Thymus (tissue), 11 donors: ENCODE data around the gene TMEM60. TPM values are rescaled to one million over a fixed set of nuclear protein-coding genes. Genes with fewer than 3 reads are reported as not detected.

Experiments
- DNase-seq, 9 donors: peaks; one replicate each; pipeline ENCODE4 v3.0.0-alpha.2; 2013; ENCODE audit warnings: low spot score in 9 of 9, low read depth in 6 of 9, missing footprints in 1 of 9
- H3K27ac ChIP-seq, 2 donors: one replicate each; pipeline ENCODE4 v1.5.1; 2013; ENCODE audit warnings: control low read depth in 1 of 2, low read depth in 1 of 2, low read length in 1 of 2, mild to moderate bottlenecking in 1 of 2, moderate library complexity in 1 of 2
- H3K27me3 ChIP-seq, 2 donors: one replicate each; pipeline ENCODE4 v1.5.1; 2013; ENCODE audit warnings: low read length in 1 of 2; ENCODE audit not compliant: control insufficient read depth in 2 of 2, insufficient read depth in 1 of 2
- H3K36me3 ChIP-seq, 2 donors: one replicate each; pipeline ENCODE4 v1.5.1; 2013; ENCODE audit warnings: low read length in 1 of 2, mild to moderate bottlenecking in 1 of 2, moderate library complexity in 1 of 2; ENCODE audit not compliant: control insufficient read depth in 2 of 2, insufficient read depth in 2 of 2
- H3K4me1 ChIP-seq, 2 donors: one replicate each; pipeline ENCODE4 v1.5.1; 2013; ENCODE audit warnings: low read length in 2 of 2; ENCODE audit not compliant: control insufficient read depth in 2 of 2, insufficient read depth in 2 of 2
- H3K4me3 ChIP-seq, 2 donors: one replicate each; pipeline ENCODE4 v1.5.1; 2013; ENCODE audit warnings: low read length in 2 of 2, control low read depth in 1 of 2, mild to moderate bottlenecking in 1 of 2
- H3K9me3 ChIP-seq, 2 donors: one replicate each; pipeline ENCODE4 v1.5.1; 2013; ENCODE audit warnings: low read length in 1 of 2, mild to moderate bottlenecking in 1 of 2; ENCODE audit not compliant: control insufficient read depth in 2 of 2, insufficient read depth in 1 of 2
- WGBS: extraction: QIAGEN DNeasy Blood & Tissue Kit; methylation state at CpG from one replicate; pipeline ENCODE4 v1.1.7; 2013; 5-methylcytosine and 5-hydroxymethylcytosine counted together
- polyA plus RNA-seq: library from polyadenylated mRNA; stranded (reverse); fragments of 200-250 nt; gene quantifications from one replicate; pipeline ENCODE4 v1.2.3, GENCODE V29; 2013
- total RNA-seq: library from RNA; stranded (reverse); fragments of 120-200 nt; gene quantifications from one replicate; pipeline ENCODE4 v1.2.4, GENCODE V29; 2013
- donor health status: healthy.

The TMEM60 gene
- total and polyA plus RNA-seq, 2 donors = 23.5 to 29.0 TPM

- Histone ChIP-seq H3K4me1 (peaks cover 10 to 21% of the 10 kb centered on the region in 2 donors), H3K27ac (no peak overlapping the region), H3K36me3 (no peaks in the 10 kb centered on the region), H3K27me3 (no peaks in the 10 kb centered on the region), H3K4me3 (no peak overlapping the region), H3K9me3 (peaks cover 0 to 2% of the 10 kb centered on the region in 2 donors)
- WGBS = 98% methylated on average over 2 of the region's 2 CpGs
- DNase-seq = no peak
Observed at GRCh38 chr7:77800730-77801129, 2.5 kb upstream of the TMEM60 start.

DNA sequence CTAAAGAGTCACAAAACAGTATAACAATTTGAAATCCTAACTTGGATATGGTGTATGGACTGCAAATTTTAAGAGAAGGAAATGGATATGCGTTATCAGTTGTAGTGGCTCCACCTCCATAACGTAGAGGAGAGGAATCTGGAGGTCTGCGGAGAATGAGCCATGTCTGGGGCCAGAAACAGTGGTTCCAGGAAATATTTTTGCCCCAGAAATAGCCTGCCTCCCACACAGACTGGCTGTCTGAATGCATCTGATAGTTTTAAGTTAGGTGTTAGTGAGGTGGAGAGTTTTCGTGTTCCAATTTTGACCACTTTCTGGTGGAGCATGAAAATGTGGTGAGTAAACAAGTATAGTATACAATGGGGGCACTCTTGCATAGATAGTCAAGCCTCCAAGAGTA lies 1.9 kb upstream of the TMEM60 start:
- Histone ChIP-seq H3K9me3 (no peaks in the 10 kb centered on the region), H3K27me3 (no peaks in the 10 kb centered on the region), H3K36me3 (peaks cover under 1 to 1% of the 10 kb centered on the region in 2 donors), H3K4me1 (peaks cover 10 to 21% of the 10 kb centered on the region in 2 donors), H3K27ac (no peak overlapping the region), H3K4me3 (peak overlapping the region in 1 of 2 donors; percentile 1)
- DNase-seq = peak in 1 of 9 donors; percentile 5
- 67% methylated on average over 4 of the region's 4 CpGs for WGBS

GRCh38 chr7:77799078-77799964 lies 1.1 kb upstream of the TMEM60 start:
- H3K4me1 ChIP-seq = peaks cover 10 to 21% of the 10 kb centered on the region in 2 donors
- WGBS = 1% methylated on average over 55 of the region's 55 CpGs

GRCh38 chr7:77797734-77798393 lies 370 bp downstream of the TMEM60 start:
- H3K4me3 ChIP-seq = peak overlapping the region; percentile 76 to 94
- WGBS = under 1% methylated on average over 35 of the region's 35 CpGs
- no peaks in the 10 kb centered on the region for H3K27me3 ChIP-seq
- H3K27ac ChIP-seq = peak overlapping the region; percentile 81 to 92
- peaks cover 10 to 19% of the 10 kb centered on the region in 2 donors for H3K4me1 ChIP-seq
- peaks cover 7 to 9% of the 10 kb centered on the region in 2 donors for H3K36me3 ChIP-seq
- H3K9me3 ChIP-seq = no peaks in the 10 kb centered on the region
- no peak for DNase-seq

More at GRCh38 chr7:77799078-77799964, 1.1 kb upstream of the TMEM60 start:
- H3K36me3 ChIP-seq = peaks cover 3% of the 10 kb centered on the region in 2 donors
- H3K9me3 ChIP-seq = no peaks in the 10 kb centered on the region
- peak overlapping the region; percentile 69 to 92 for H3K27ac ChIP-seq
- H3K4me3 ChIP-seq = peak overlapping the region; percentile 76 to 94
- H3K27me3 ChIP-seq = no peaks in the 10 kb centered on the region
- peak in 7 of 9 donors; percentile 12 to 54 (median 20) for DNase-seq

GRCh38 chr7:77796960-77797359 lies 1.3 kb downstream of the TMEM60 start:
- Histone ChIP-seq H3K27me3 (no peaks in the 10 kb centered on the region), H3K4me3 (peak overlapping the region in 1 of 2 donors; percentile 94), H3K36me3 (peaks cover 7 to 9% of the 10 kb centered on the region in 2 donors), H3K9me3 (no peaks in the 10 kb centered on the region), H3K4me1 (peaks cover 10 to 19% of the 10 kb centered on the region in 2 donors), H3K27ac (no peak overlapping the region)
- no peak for DNase-seq
- WGBS = 87% methylated on average over 5 of the region's 5 CpGs

DNA sequence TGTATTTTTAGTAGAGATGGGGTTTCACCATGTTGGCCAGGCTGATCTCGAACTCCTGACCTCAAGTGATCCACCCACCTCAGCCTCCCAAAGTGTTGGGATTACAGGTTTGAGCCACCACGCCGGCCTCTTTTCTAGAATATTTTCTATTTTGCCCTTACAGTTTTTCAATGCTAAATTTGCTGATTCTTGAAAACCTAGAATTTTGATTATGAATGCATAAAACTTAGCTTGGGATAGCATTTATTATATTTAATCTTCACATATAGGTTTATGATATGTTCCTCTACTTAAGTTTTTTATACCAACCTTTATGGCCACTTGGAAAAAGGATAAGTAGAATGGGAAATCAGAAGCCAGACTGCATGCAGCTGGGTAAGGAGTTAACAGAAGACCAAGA lies 2.1 kb downstream of the TMEM60 start:
- Histone ChIP-seq H3K9me3 (no peaks in the 10 kb centered on the region), H3K4me3 (no peak overlapping the region), H3K27me3 (no peaks in the 10 kb centered on the region), H3K36me3 (peaks cover 7 to 12% of the 10 kb centered on the region in 2 donors), H3K27ac (no peak overlapping the region), H3K4me1 (peaks cover 10 to 19% of the 10 kb centered on the region in 2 donors)
- no peak for DNase-seq
- 99% methylated on average over 3 of the region's 3 CpGs for WGBS

- H3K27me3 ChIP-seq = no peaks in the 10 kb centered on the region
Observed at GRCh38 chr7:77794000-77794399, 4.2 kb downstream of the TMEM60 start.

GRCh38 chr7:77791956-77792355 lies 6.3 kb downstream of the TMEM60 start:
- no peak overlapping the region for H3K4me3 ChIP-seq
- H3K4me1 ChIP-seq = peaks cover 2% of the 10 kb centered on the region in 2 donors
- peaks cover 7 to 12% of the 10 kb centered on the region in 2 donors for H3K36me3 ChIP-seq
- DNase-seq = no peak
- H3K27ac ChIP-seq = no peak overlapping the region
- no peaks in the 10 kb centered on the region for H3K27me3 ChIP-seq
- no peaks in the 10 kb centered on the region for H3K9me3 ChIP-seq
- WGBS = 97% methylated on average over 2 of the region's 2 CpGs

More at GRCh38 chr7:77794000-77794399, 4.2 kb downstream of the TMEM60 start:
- H3K27ac ChIP-seq = no peak overlapping the region
- H3K4me1 ChIP-seq = peaks cover 10 to 11% of the 10 kb centered on the region in 2 donors
- H3K9me3 ChIP-seq = no peaks in the 10 kb centered on the region
- WGBS = 97% methylated on average over 4 of the region's 4 CpGs
- H3K36me3 ChIP-seq = peaks cover 7 to 12% of the 10 kb centered on the region in 2 donors
- no peak for DNase-seq
- no peak overlapping the region for H3K4me3 ChIP-seq

DNA sequence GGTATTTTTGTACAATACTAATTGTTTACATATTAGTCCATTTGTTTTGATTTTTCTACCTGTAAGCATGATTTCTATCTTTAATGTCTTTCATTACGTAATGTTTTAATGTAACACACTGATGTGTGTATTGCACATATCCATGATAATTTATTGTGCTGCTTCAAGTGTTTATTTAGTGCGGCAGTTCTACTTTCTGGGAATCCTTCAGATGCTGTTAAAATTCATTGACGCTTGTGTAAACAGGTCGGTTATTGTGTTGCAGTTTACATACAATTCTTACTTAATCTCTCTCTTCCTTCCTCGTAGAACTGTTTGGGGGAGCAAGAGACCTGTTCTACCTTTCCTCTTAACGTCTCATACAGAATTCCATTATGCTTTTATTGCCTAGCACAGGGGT lies 6.9 kb downstream of the TMEM60 start:
- no peak overlapping the region for H3K27ac ChIP-seq
- no peak for DNase-seq
- no peaks in the 10 kb centered on the region for H3K27me3 ChIP-seq
- H3K9me3 ChIP-seq = no peaks in the 10 kb centered on the region
- H3K36me3 ChIP-seq = peaks cover 8 to 12% of the 10 kb centered on the region in 2 donors
- WGBS = 97% methylated on average over 6 of the region's 6 CpGs
- no peaks in the 10 kb centered on the region for H3K4me1 ChIP-seq
- no peak overlapping the region for H3K4me3 ChIP-seq
